Stimulated activated CD8-positive, alpha-beta memory T cell treated with anti-CD3 and anti-CD28 coated beads, Interleukin-7, amount 100 ng/mL, for 4 hours (primary cell): Measurements from ENCODE around the gene ZNF487.

Source experiments
- DNase-seq, 2 donors: peaks; one replicate each; pipeline ENCODE4 v3.0.0-alpha.2; 2020; ENCODE audit warnings: low read depth in 2 of 2

The ZNF487 gene

GRCh38 chr10:43524434-43525247 is 87.7 kb downstream of the ZNF487 start:
- DNase-seq, result no peak
